Pulmonary artery endothelial cell (primary cell): ENCODE results near the gene RAB3A. TPM values are rescaled to one million over a fixed set of nuclear protein-coding genes. Genes with fewer than 3 reads are reported as not detected.

Experiments used
- DNase-seq: peaks from one replicate; pipeline ENCODE4 v3.0.0-alpha.2; 2011; ENCODE audit warnings: low read depth, low spot score
- total RNA-seq: library from RNA; depleted of rRNA; stranded (reverse); fragments of >200 nt; gene quantifications from 2 replicates; pipeline ENCODE4 v1.2.3, GENCODE V29; 2014

Gene RAB3A
- total RNA-seq, 1 donor from 2014 or later = 0.99 TPM

DNA sequence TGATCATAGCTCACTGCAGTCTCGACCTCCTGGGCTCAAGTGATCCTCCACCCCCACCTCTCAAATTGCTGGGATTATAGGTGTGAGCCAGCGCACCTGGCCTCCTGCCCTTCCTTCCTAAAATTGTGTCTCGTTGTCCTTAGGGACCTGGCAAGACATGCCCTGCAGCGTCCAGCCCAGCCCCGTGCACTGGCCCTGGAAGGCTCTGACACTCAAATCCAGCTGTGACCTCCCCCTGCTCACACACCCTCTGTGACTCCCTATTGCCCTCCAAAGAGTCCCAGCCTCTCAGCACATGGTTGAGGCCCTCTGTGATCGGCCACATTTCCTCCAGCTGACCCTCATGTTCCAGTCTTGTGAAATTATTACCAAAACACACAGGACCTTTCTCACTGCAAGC lies 5.9 kb downstream of the RAB3A start:
- DNase-seq = no peak

DNA sequence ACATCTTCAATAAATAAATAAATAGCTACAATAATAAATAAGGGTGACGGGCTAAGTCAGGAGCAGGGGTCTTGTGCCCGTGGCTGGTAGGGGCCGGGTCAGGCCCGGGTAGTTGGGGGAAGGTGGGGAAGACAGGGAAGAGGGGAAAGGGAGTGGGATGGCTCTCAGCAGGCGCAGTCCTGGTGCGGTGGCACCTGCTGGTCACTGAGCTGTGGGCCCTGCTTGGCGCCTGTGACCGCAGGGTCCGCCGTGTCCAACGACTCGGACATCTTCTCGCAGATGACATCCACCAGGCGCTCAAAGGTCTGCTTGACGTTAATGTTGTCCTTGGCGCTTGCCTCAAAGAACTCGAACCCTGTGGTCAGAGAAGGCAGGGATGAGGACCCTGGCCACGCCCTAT lies 6.5 kb downstream of the RAB3A start:
- DNase-seq = no peak

DNA sequence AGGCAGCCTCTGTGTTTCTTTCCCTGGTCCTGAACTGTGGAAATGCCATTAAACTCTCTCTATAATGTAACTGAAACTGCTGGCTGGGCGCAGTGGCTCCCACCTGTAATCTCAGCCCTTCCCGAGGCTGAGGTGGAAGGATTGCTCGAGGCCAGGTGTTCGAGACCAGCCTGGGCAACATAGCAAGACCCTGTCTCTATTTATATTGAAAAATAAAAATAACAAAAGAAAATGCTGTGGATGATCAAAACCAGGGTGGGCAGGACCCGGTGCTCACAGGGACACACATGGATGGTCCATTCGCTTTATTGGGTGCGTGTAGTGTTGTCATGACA lies 7.4 kb downstream of the RAB3A start:
- no peak for DNase-seq

DNA sequence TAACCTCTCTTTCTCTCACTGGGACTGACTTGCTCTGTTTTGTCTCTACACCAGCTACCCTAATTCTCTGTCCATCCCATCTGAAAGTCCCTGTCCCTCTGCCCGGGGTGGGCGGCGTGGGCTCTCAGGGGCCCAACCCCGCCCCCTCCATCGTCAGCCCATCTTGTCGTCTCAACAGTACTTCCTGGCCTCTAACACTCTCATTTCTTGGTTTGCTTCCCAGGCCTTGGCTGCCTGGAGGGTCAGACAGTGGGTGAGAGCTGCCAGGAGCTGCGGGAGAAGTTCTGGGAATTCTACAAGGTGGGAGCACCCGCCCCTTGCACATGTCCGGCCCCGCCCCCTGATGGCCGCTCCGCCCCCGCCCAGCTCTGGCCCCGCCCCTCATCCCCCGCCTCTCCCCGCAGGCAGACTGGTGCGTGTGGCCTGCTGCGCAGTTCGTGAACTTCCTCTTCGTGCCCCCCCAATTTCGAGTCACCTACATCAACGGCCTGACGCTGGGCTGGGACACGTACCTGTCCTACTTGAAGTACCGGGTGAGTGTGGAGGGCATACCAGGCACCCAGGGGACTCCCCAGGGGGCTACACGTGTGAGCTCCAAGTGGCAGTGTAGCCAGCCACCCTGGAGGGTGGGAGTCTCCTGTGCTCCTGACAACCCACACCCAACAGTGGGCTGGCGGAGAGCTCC lies 9.1 kb downstream of the RAB3A start:
- no peak for DNase-seq

DNA sequence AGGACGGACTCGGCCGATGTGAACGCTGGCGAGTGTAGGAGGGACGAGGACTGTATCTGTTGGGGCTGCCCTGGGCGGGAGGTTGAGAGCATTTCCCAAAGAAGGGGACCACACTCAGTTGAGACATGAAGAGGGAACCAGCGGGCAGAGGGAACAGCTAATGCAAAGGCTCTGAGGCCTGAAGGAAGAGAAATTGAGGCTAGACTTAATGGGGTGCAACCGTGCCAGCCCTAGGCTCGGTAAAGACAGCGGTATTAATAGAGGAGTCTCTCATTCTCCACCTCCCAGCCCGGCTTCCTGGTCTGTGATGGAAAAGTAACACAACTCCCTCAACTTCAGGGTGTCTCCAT lies 9.7 kb downstream of the RAB3A start:
- no peak for DNase-seq

DNA sequence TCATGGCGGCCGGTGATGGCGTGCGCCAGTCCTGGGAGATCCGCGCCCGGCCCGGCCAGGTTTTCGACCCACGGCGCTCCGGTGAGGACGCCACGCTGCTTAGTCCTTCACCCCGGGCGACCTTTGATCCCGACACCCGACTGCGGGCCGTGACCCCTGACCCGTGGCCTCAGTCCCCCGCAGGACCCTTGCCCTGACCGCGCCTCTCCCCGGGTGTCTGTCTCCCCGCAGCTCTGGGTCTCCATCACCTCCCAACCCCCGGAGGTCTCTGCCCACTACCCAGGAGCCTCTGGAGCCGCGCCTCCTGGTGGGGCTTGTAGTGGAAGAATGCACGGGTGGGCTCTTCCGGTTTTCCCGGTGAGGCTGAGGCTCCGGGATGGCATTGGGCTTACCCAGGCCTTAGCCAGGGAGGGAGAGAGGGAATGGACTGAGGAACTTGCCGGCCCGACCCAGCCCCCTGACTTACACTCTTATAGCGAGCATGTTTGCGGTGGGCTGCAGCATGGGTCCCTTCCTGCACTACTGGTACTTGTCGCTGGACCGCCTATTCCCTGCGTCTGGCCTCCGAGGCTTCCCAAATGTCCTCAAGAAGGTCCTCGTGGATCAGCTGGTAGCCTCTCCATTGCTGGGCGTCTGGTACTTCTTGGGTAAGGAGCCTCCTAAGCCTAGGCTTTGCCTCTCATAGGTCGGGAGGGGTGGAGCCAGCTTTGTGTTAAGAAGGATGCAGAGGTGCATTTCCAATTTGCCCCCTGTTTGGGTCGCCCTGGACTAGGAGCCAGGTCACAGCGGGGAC lies 10.3 kb downstream of the RAB3A start:
- DNase-seq = no peak

DNA sequence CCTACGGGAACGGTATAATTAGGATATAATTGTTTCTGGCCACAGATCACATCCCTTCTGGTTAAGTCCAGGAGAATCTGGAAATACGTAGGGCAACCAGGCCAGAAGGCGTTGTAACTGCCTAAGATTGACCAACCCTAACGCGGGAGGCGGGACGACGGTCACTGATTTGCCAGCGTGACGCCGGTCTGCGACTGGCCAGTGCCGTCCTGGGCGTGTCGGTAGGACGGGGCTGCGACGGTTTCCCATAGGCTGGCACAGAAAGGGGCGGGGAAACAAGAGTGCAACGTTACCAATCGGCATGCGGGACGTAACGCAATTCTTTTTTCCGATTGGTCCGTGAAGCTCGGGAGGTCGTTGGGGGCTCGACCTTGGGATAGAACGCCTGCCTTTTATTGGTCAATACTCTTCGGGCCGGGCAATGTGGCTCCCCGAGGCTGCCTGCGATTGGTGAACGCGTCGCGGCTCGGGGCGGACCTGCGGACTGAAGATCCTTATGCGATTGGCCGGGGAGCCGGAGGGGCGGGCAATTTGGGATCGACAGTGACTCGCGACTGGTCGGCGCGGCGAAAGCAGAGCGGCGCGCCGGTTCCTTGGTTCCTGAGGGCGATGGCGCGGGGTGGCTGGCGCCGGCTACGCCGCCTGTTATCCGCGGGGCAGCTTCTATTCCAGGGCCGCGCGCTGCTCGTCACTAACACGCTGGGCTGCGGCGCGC lies 11.0 kb downstream of the RAB3A start, which contains the start of gene MPV17L2:
TSS of gene MPV17L2 (plus strand) at position 546 of the 715 bp plus-strand sequence. CDS start at position 610, 64 bp downstream.
- peak; percentile 100 for DNase-seq

DNA sequence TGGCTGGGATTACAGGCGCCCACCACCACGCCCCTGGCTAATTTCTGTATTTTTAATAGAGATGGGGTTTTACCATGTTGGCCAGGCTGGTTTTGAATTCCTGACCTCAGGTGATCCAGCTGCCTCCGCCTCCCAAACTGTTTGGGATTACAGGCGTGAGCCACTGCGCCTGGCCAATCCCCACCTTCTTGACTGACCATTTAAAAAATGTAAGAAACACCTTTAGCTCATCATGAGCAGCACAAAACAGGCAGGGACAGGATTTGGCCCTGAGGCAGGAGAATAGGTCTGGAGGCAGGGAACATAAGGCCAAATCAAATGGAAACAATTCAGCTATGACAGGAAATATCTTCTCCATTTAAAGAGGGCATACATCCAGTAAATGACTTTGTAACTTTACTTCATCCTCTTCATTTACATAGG lies 12.2 kb downstream of the RAB3A start:
- no peak for DNase-seq

DNA sequence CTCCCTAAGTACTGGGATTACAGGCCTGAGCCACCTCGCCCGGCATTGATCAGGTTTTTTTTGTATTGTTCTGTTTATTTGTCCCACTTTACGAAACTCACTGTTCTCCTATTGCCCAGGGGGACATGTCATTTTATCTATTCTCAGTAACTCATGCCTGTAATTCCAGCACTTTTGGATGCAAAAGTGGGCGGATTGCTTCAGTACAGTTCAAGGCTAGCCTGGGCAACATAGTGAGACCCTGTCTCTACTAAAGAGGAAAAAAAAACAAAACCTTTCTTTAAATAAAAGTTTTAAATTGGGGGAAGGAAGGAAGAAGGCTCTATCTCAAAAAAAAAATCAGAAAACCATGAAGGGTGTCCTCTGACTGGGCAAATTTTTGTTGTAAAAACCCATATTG lies 13.6 kb downstream of the RAB3A start:
- no peak for DNase-seq

DNA sequence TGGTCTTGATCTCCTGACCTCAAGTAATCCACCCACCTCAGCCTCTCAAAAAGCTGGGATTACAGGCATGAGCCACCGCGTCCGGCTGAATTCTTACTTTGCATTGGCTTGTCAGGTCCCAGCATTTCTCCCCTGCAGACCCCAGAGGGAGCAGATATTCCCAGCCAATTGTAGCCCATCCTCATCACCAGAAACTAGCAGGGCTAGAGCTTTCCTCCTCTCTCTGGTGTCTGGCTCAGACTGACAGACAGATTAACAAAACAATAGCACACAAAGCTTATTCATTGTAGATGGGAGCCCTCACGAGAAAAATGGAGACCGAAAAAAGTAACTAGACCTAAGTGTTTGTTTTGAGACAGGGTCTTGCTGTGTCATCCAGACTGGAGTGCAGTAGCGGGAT lies 18.3 kb downstream of the RAB3A start:
- DNase-seq = no peak

DNA sequence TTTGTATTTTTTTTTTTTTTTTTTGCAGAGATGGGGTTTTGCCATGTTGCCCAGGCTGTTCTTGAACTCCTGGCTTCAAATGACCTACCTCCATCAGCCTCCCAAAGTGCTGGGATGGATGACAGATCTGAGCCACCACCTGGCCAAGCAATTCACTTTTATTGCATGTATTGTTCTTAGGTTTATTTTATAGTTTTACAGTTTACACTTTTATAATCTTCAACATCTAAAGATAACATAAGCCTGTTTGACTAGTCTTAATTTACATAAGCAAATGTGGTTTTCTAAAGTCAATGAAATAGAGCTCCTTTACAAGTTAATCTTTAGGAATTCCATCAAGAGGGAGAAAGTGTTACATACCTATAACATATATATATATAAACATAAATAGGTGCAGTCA lies 20.3 kb downstream of the RAB3A start:
- no peak for DNase-seq

DNA sequence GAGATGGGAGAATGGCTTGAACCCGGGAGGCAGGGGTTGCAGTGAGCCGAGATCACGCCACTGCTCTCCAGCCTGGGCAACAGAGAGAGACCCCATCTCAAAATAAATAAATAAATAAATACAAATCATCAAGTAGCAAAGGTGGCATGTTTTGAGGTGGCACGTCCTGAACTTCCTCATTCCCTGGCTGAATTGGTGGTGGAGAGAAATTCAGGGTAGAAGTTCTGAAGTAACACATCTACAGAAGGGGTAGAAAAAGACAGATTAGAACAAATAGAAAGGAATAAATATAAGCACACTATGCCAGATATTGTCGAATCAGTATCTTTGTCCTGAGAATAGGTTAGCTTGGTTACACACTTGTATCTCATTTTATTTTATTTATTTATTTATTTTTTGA lies 23.9 kb downstream of the RAB3A start:
- no peak for DNase-seq

DNA sequence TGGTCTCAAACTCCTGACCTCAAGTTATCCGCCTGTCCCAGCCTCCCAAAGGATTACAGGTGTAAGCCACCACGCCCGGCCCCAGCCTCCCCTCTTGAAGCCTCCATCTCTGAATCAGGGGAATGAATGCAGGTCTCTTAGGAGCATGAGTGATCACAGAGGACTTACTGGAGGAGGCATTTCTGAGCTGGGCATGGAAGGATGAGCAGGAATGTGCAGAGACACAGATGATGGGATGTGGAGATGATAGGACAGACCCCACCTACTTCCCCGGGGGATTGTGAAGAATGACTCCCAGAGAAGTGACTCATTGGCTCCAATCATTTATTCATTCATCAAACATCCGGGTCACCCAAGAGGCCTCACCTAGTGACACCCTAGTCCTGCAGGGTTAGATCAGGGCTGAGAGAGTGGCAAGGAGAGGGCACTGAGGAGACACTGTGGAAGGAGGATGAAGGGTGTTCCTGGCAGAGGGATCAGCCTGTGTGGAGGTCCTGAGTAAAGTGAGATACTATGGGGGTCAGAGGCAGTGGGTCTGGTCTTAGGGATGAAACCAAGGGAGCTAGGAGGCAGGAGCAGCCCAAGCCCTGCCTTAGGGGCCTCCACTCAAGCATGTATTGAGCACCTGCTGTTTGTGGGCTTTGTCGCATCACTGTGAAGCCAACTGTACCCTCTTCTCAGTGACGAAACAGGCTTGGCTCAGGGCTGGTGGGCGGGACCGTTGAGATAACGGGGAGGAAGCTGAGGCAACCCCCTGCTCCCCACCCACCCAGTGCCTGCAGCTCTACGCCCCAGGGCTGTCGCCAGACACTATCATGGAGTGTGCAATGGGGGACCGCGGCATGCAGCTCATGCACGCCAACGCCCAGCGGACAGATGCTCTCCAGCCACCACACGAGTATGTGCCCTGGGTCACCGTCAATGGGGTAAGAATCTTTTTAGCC lies 27.2 kb downstream of the RAB3A start:
- DNase-seq = no peak

DNA sequence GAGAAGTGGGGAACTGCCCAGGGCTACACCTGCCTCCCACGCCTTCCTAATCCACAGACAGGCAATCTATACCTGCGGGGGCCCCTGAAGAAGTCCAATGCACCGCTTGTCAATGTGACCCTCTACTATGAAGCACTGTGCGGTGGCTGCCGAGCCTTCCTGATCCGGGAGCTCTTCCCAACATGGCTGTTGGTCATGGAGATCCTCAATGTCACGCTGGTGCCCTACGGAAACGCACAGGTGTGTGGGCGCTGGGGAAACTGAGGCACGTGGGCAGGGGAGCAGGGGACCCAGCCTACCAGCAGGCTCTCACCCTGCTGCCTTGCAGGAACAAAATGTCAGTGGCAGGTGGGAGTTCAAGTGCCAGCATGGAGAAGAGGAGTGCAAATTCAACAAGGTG lies 28.9 kb downstream of the RAB3A start:
- DNase-seq = no peak

DNA sequence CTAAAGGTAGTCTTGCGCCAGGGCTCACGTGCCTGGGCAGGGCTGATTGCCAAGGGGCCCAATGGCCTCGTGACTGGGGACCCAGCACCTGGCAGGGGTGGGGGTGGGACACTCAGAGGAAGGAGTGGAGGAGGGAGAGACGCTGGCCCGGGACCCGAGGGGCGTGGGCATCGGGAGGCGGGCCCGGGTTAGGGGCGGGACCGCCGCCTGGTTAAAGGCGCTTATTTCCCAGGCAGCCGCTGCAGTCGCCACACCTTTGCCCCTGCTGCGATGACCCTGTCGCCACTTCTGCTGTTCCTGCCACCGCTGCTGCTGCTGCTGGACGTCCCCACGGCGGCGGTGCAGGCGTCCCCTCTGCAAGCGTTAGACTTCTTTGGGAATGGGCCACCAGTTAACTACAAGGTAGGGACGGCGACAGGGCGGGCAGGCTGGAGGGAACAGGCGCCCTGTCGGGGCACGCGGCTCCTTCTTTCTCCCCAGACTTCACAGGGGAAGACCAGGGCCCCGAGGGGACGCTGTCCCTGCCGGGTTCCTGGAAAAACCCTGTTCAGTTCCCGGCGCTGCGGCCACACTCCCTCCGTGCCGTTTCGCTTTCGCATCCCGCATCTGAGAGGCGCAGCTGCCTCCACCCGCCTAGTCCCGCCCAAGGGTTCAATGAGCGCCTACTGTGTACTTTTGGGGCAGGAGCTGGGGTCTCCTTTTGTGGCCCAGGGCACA lies 30.1 kb downstream of the RAB3A start, which contains the start of gene IFI30:
TSS of gene IFI30 (plus strand) at position 242 of the 717 bp plus-strand sequence. CDS start at position 271, 29 bp downstream.
- DNase-seq = no peak

DNA sequence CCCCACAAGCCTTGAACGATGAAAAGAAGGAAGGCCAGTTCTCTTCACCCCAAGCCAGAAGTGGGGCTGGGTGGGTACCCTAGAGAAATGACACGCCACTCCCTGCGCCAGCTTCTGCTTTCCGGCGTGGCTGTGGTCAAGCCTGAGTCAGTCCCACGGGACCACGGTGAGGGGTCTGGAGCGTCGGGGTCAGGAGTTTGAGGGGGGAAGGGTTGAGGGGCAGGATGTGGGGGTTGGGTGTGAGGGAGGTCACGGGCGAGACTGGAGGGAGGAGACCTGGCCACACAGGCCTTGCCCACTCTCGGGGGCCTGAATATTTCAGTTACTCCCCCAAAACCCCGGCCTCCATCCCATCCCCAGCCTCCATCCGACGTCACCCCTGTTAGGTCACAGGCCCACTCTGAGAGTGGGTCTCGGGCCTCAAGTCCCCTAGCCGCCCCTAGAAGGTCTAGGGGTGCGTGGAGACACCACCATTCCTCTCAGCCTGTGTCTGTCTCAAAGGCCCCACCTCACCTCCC lies 30.7 kb downstream of the RAB3A start:
- no peak for DNase-seq

DNA sequence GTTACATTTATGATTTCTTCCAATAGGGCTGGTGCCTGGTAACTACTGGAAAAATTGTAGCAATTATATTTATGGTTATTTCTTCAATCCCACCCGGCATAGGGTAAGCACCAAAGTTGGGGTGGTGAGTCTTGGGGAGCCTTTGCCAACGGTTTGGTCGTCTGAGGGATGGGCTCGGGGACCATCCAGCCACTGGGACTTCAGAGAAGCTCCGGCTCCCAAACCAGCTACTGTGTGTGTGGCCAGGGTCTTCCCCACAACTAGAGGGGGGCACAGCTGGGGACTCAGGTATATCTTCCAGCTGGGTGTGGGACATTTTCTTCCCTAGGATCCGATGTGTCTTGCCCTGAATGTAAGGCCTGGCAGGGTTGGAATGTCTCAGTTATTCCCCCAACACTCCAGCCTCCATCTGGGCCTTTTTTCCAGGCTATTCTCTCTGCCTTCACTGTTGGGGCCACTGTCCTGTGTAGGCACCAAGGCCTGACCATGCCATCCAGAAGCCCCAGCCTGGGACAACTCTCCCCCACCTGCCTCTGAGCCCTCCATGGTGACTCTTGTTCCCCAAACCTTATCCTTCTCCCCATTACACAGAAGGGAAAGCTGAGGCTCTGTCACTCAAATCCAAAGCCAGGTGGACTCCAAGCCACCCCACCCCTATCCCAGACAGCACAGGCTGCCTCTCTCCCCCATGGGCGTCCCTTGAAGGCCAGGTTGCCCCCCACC lies 31.4 kb downstream of the RAB3A start:
- no peak for DNase-seq

DNA sequence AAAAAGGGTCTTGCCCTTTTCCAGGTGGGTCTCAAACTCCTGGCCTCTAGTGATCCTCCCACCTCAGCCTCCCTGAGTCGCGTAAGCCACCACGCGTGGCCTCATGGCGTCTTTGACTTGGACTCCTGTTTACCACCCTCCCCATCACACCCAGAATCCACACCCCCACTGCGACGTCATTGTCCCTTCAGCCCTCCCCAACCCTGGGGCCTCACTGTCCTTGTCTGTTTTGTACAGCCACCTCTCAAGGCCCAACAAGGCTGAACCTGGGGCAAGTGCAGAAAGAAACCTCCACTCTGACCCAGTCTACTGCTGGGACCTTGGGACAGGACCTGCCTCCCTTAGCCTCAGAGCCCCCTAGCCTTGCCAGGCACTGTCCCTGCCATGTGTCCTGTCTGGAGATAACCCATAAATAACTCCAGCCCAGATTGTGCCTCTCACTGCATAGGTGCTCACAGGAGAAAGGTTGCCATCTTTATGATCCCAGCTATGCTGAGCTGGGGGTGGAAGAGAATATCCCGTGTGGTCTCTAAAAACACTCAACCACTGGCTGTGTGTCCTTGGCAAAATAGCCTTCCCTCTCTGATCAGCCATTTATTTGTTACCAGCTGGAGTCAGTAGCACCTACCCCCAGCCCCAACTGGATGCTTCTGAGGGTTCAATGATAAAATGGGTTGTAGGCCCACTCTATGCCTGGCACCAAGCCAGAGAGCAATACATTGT lies 32.1 kb downstream of the RAB3A start:
- no peak for DNase-seq

DNA sequence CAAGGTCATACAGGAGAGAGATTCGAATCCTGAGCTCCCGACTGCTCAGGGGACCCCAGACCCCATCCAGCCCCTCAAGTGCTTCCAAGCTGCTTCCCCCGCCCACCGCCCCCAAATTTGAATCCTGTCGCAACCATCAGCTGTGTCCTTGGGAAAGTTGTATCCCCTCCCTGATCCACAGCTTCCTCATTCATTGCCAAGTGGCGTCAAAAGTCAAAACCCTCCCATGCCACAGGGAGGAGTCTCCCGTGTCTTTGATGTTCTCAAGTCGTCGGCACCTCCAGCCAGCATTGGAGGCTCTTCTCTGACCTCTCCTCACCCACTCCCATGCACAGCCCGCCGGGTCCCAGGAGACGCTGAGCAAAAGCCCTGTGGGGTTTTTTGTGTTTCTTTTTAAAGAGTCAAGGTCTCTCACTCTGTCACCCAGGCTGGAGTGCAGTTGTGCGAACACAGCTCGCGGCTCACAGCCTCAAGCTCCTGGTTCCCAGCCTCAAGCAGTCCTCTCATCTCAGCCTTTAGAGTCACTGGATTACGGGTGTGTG lies 33.1 kb downstream of the RAB3A start:
- DNase-seq = no peak
